HEK293 (cell line): Measurements from ENCODE around the gene JUP.

ENCODE experiments used
- CTCF ChIA-PET: fragments of 350-600 bp; formaldehyde crosslinking; extraction: SDS; loops from one replicate; lab custom pipeline; 2021; ENCODE audit warnings: antibody characterized with exemption; lab: Yijun Ruan, JAX
- POLR2A ChIA-PET: fragments of 300-600 bp; formaldehyde crosslinking; extraction: SDS; loops from one replicate; lab custom pipeline; 2020; ENCODE audit warnings: antibody characterized with exemption, inconsistent platforms; lab: Yijun Ruan, JAX
- H3K27ac ChIP-seq: fragments of 200-500 bp; sonication (Bioruptor generic); 2 replicates; pipeline ENCODE4 v1.5.1; 2014; ENCODE audit warnings: low read depth, low read length, control low read depth, inconsistent platforms; ENCODE audit errors: extremely low read depth
- H3K36me3 ChIP-seq, 2 experiments: fragments of 200-500 bp in 1 of 2; sonication (Bioruptor generic) in 1 of 2; 1 replicate in 1 of 2; 2 replicates in 1 of 2; pipeline ENCODE4 v1.5.1; 2014 to 2017; ENCODE audit warnings: inconsistent platforms in 2 of 2, low read length in 2 of 2; ENCODE audit not compliant: control insufficient read depth in 2 of 2, insufficient read depth in 1 of 2
- H3K4me1 ChIP-seq: fragments of 200-500 bp; sonication (Bioruptor generic); 2 replicates; pipeline ENCODE4 v1.5.1; 2014; ENCODE audit warnings: mild to moderate bottlenecking, low read length, inconsistent platforms; ENCODE audit not compliant: control insufficient read depth, insufficient read depth
- H3K4me3 ChIP-seq: 2 replicates; pipeline ENCODE4 v1.5.1; 2011; ENCODE audit warnings: low read depth, mild to moderate bottlenecking, control low read depth, low read length, moderate library complexity
- H3K9me3 ChIP-seq: fragments of 200-500 bp; sonication (Bioruptor generic); 2 replicates; pipeline ENCODE4 v1.5.1; 2014; ENCODE audit warnings: low read depth, low read length, inconsistent platforms; ENCODE audit not compliant: control insufficient read depth, insufficient read depth
- EGR2 ChIP-seq: fragments of 450-650 bp; formaldehyde crosslinking; IDR thresholded peaks from 2 replicates; pipeline ENCODE4 v1.5.1; 2016; ENCODE audit warnings: low read depth, missing biosample characterization, missing genetic modification characterization
- GLIS1 ChIP-seq: fragments of 450-650 bp; formaldehyde crosslinking; IDR thresholded peaks from 2 replicates; pipeline ENCODE4 v1.5.1; 2016; ENCODE audit warnings: missing biosample characterization, missing genetic modification characterization
- KLF16 ChIP-seq: fragments of 450-650 bp; formaldehyde crosslinking; IDR thresholded peaks from 2 replicates; pipeline ENCODE4 v1.5.1; 2017; ENCODE audit warnings: missing biosample characterization, missing genetic modification characterization
- PATZ1 ChIP-seq: fragments of 450-650 bp; formaldehyde crosslinking; IDR thresholded peaks from 2 replicates; pipeline ENCODE4 v1.5.1; 2016; ENCODE audit warnings: missing biosample characterization, missing genetic modification characterization
- SP2 ChIP-seq: fragments of 450-650 bp; formaldehyde crosslinking; IDR thresholded peaks from 2 replicates; pipeline ENCODE4 v1.5.1; 2016; ENCODE audit warnings: missing biosample characterization, missing genetic modification characterization
- SP3 ChIP-seq: fragments of 450-650 bp; formaldehyde crosslinking; IDR thresholded peaks from 2 replicates; pipeline ENCODE4 v1.5.1; 2016; ENCODE audit warnings: missing biosample characterization, missing genetic modification characterization
- ZBTB17 ChIP-seq: fragments of 450-650 bp; formaldehyde crosslinking; IDR thresholded peaks from 2 replicates; pipeline ENCODE4 v1.5.1; 2016; ENCODE audit warnings: missing biosample characterization, missing genetic modification characterization
- ZFHX2 ChIP-seq: fragments of 450-650 bp; formaldehyde crosslinking; conservative IDR thresholded peaks from 2 replicates; pipeline ENCODE4 v1.5.1; 2016; ENCODE audit warnings: missing biosample characterization, missing genetic modification characterization
- ZNF341 ChIP-seq: fragments of 450-650 bp; formaldehyde crosslinking; IDR thresholded peaks from 2 replicates; pipeline ENCODE4; 2016; ENCODE audit warnings: low read depth, missing biosample characterization, missing genetic modification characterization
- ZNF350 ChIP-seq: fragments of 450-650 bp; formaldehyde crosslinking; IDR thresholded peaks from 2 replicates; pipeline ENCODE4 v1.5.0; 2017; ENCODE audit warnings: missing biosample characterization, mild to moderate bottlenecking, missing genetic modification characterization
- ZNF366 ChIP-seq: fragments of 450-650 bp; formaldehyde crosslinking; conservative IDR thresholded peaks from 2 replicates; pipeline ENCODE4 v1.5.1; 2016; ENCODE audit warnings: missing biosample characterization, missing genetic modification characterization
- ZNF600 ChIP-seq: fragments of 450-650 bp; formaldehyde crosslinking; IDR thresholded peaks from 2 replicates; pipeline ENCODE4 v1.5.1; 2016; ENCODE audit warnings: missing biosample characterization, missing genetic modification characterization
- ZNF629 ChIP-seq: fragments of 450-650 bp; formaldehyde crosslinking; IDR thresholded peaks from 2 replicates; pipeline ENCODE4 v1.5.1; 2017; ENCODE audit warnings: missing biosample characterization, missing genetic modification characterization
- ZNF76 ChIP-seq: fragments of 450-650 bp; formaldehyde crosslinking; IDR thresholded peaks from 2 replicates; pipeline ENCODE4; 2016; ENCODE audit warnings: low read depth, missing biosample characterization, missing genetic modification characterization, borderline replicate concordance
- ZNF776 ChIP-seq: fragments of 450-650 bp; formaldehyde crosslinking; IDR thresholded peaks from 2 replicates; pipeline ENCODE4 v1.5.0; 2017; ENCODE audit warnings: missing biosample characterization, missing genetic modification characterization, borderline replicate concordance
- ZNF843 ChIP-seq: fragments of 450-650 bp; formaldehyde crosslinking; IDR thresholded peaks from 2 replicates; pipeline ENCODE4 v1.5.1; 2016; ENCODE audit warnings: missing biosample characterization, missing genetic modification characterization
- TF ChIP-seq, protein P1 (sequence below): fragments of 450-650 bp; formaldehyde crosslinking; IDR thresholded peaks from 2 replicates; pipeline ENCODE4 v1.5.1; 2016; ENCODE audit warnings: missing biosample characterization, missing genetic modification characterization

Gene JUP

DNA sequence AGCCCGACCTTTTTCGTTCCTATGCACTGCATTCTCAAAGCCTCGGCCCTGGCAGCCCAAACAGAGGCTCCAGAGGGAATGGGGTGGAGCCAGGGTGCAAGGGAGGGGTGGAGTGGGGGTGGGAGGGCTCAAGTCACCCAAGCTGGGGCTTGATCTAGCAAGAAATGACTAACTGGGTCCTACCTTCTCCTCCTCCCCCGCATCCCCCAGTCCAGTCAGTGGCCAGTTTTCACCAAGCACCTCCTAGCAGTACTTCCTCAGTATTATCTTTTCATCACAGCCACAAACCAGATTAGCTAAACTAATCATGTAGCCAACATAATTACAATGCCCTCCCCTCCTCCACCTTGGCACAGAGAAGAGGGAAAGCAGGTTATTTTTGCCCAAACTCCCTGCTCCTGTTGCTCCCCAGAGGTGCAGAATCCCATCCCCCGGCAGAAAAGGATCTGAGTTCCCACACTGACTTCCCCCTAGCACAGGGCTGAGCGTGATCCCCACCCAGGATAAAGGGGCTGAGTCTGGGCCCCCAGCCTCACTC lies 2.2 kb downstream of the JUP start (continued):
- TF ChIP-seq PATZ1 (tag by site-specific recombination): peak; percentile 76
- peak; percentile 30 for TF ChIP-seq GLIS1 (tag by site-specific recombination)
- no peak for TF ChIP-seq ZNF76 (tag by site-specific recombination)
- TF ChIP-seq, protein P1, sequence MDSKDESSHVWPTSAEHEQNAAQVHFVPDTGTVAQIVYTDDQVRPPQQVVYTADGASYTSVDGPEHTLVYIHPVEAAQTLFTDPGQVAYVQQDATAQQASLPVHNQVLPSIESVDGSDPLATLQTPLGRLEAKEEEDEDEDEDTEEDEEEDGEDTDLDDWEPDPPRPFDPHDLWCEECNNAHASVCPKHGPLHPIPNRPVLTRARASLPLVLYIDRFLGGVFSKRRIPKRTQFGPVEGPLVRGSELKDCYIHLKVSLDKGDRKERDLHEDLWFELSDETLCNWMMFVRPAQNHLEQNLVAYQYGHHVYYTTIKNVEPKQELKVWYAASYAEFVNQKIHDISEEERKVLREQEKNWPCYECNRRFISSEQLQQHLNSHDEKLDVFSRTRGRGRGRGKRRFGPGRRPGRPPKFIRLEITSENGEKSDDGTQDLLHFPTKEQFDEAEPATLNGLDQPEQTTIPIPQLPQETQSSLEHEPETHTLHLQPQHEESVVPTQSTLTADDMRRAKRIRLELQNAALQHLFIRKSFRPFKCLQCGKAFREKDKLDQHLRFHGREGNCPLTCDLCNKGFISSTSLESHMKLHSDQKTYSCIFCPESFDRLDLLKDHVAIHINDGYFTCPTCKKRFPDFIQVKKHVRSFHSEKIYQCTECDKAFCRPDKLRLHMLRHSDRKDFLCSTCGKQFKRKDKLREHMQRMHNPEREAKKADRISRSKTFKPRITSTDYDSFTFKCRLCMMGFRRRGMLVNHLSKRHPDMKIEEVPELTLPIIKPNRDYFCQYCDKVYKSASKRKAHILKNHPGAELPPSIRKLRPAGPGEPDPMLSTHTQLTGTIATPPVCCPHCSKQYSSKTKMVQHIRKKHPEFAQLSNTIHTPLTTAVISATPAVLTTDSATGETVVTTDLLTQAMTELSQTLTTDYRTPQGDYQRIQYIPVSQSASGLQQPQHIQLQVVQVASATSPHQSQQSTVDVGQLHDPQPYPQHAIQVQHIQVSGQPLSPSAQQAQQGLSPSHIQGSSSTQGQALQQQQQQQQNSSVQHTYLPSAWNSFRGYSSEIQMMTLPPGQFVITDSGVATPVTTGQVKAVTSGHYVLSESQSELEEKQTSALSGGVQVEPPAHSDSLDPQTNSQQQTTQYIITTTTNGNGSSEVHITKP (tag by site-specific recombination): peak; percentile 93
- peak; percentile 73 for TF ChIP-seq EGR2 (tag by site-specific recombination)
- peak; percentile 46; the same call in 1 of the 2 replicates for TF ChIP-seq ZNF366 (tag by site-specific recombination)
- TF ChIP-seq ZBTB17 (tag by site-specific recombination): peak; percentile 58
- TF ChIP-seq SP3: peak; percentile 51
- TF ChIP-seq ZNF629 (tag by site-specific recombination): peak; percentile 52
- no peak for TF ChIP-seq ZNF776 (tag by site-specific recombination)
- TF ChIP-seq SP2: peak; percentile 70
- TF ChIP-seq ZNF843 (tag by site-specific recombination): 0 out of 2 replicates have a peak, but pooled peaks have one; percentile 49
- TF ChIP-seq KLF16 (tag by site-specific recombination): no peak
- peak; percentile 75 for TF ChIP-seq ZFHX2

- Histone ChIP-seq H3K36me3 (peaks cover 0 to 8% of the 10 kb centered on the region in 2 experiments; a peak in 2 of 3 replicates), H3K27ac (no peak overlapping the region), H3K4me1 (peaks cover 20% of the 10 kb centered on the region), H3K4me3 (no peak overlapping the region), H3K9me3 (no peaks in the 10 kb centered on the region)
- CTCF ChIA-PET: interaction anchor here (0.6 to 0.7 kb wide), 2 partner anchors 34 to 146 kb away, joined by 3 read pairs; no protein-coding TSS in a partner anchor
- POLR2A ChIA-PET: interaction anchor here (1.6 kb wide), 1 partner anchor 12 kb away, joined by 5 read pairs; no protein-coding TSS in a partner anchor
- TF ChIP-seq ZNF350 (tag by site-specific recombination) (no peak), ZNF600 (tag by site-specific recombination) (0 out of 2 replicates have a peak, but pooled peaks have one; percentile 44), ZNF341 (tag by site-specific recombination) (peak; percentile 45; the same call in 1 of the 2 replicates)
Observed at GRCh38 chr17:41782142-41782541, 4.4 kb downstream of the JUP start.
